Body of pancreas (tissue), 4 donors: ENCODE measurements around the gene TAAR1. TPM values are rescaled to one million over a fixed set of nuclear protein-coding genes. Genes with fewer than 3 reads are reported as not detected.
"Not testable (repeated sequence)": the region's sequence is repeated elsewhere in the genome, so short reads cannot be mapped to it uniquely, and the experiment has no call there.

Experiments
- ATAC-seq: fragments of 150-250 bp; one replicate; pipeline ENCODE4 v1.9.1; 2016
- DNase-seq, 4 donors: peaks; one replicate each; pipeline ENCODE4 v3.0.0-alpha.2; 2019
- H3K27ac ChIP-seq, 4 donors: fragments of 200-600 bp; sonication (generic); 1 replicate in 3 of 4; 2 replicates in 1 of 4; pipeline versions ENCODE4 v1.5.1 to v1.6.1; 2016 to 2019; ENCODE audit warnings: mild to moderate bottlenecking in 1 of 4, mixed read lengths in 1 of 4, moderate library complexity in 1 of 4
- H3K27me3 ChIP-seq, 2 donors: fragments of 200-600 bp; sonication (generic); one replicate each; pipeline ENCODE4 v1.6.0; 2016; ENCODE audit warnings: mild to moderate bottlenecking in 1 of 2
- H3K36me3 ChIP-seq, 2 donors: fragments of 200-600 bp; sonication (generic); replicated peaks in 1 of 2; 2 replicates each; pipeline ENCODE4 v1.5.1; 2016; ENCODE audit warnings: low read depth in 2 of 2; ENCODE audit not compliant: insufficient read depth in 1 of 2
- H3K4me1 ChIP-seq: fragments of 200-600 bp; sonication (generic); one replicate; pipeline ENCODE4 v1.6.0; 2016
- H3K4me3 ChIP-seq, 2 donors: fragments of 200-600 bp; sonication (generic); 1 replicate in 1 of 2; 2 replicates in 1 of 2; pipeline ENCODE4 v1.5.1; 2016 to 2019
- H3K9me3 ChIP-seq, 3 donors: fragments of 200-600 bp; sonication (generic); 1 replicate in 2 of 3; 2 replicates in 1 of 3; pipeline ENCODE4 v1.5.1; 2016
- POLR2A ChIP-seq, 3 donors: fragments of 450-650 bp; IDR thresholded peaks; one replicate each; pipeline ENCODE4 v1.6.1; 2016; ENCODE audit warnings: antibody characterized with exemption in 3 of 3, mild to moderate bottlenecking in 2 of 3
- WGBS, 2 donors: methylation state at CpG; one replicate each; pipeline ENCODE4 v1.1.5; 2017; 5-methylcytosine and 5-hydroxymethylcytosine counted together
- intact Hi-C: fragments of 100-400 bp; cut with DNase I; formaldehyde crosslinking; loops from one replicate; pipeline ENCODE4 v1.15.1; 2023
- total RNA-seq, 2 donors: library from RNA; depleted of rRNA; stranded (reverse); fragments of >200 nt; gene quantifications; one replicate each; pipeline ENCODE4 v1.1.0, GENCODE V29; 2016
- TF ChIP-seq, protein P1 (sequence below), 7 experiments: fragments of 450-650 bp in 4 of 7; fragments of 200-600 bp in 3 of 7; sonication (generic) in 3 of 7; IDR thresholded peaks; one replicate each; pipeline ENCODE4 v1.5.1; 2016 to 2019; ENCODE audit warnings: antibody characterized with exemption in 7 of 7

The TAAR1 gene
- total RNA-seq, 2 donors from 2014 or later: not detected

GRCh38 chr6:132650429-132650828 is 8.6 kb downstream of the TAAR1 start:
- DNase-seq (no peak), ATAC-seq (no peak)
- Histone ChIP-seq H3K27ac (no peak overlapping the region), H3K36me3 (no peaks in the 10 kb centered on the region), H3K27me3 (no peaks in the 10 kb centered on the region), H3K4me1 (peaks cover 11% of the 10 kb centered on the region), H3K9me3 (no peaks in the 10 kb centered on the region), H3K4me3 (no peak overlapping the region)
- WGBS, 2 donors: 89 to 91% methylated on average over 1 of the region's 1 CpG
- intact Hi-C loops: no loop called here
- TF ChIP-seq POLR2A (IDR thresholded peaks at IDR 0.05): no peak
- TF ChIP-seq, protein P1, sequence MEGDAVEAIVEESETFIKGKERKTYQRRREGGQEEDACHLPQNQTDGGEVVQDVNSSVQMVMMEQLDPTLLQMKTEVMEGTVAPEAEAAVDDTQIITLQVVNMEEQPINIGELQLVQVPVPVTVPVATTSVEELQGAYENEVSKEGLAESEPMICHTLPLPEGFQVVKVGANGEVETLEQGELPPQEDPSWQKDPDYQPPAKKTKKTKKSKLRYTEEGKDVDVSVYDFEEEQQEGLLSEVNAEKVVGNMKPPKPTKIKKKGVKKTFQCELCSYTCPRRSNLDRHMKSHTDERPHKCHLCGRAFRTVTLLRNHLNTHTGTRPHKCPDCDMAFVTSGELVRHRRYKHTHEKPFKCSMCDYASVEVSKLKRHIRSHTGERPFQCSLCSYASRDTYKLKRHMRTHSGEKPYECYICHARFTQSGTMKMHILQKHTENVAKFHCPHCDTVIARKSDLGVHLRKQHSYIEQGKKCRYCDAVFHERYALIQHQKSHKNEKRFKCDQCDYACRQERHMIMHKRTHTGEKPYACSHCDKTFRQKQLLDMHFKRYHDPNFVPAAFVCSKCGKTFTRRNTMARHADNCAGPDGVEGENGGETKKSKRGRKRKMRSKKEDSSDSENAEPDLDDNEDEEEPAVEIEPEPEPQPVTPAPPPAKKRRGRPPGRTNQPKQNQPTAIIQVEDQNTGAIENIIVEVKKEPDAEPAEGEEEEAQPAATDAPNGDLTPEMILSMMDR (IDR thresholded peaks at IDR 0.05): no peak

DNA sequence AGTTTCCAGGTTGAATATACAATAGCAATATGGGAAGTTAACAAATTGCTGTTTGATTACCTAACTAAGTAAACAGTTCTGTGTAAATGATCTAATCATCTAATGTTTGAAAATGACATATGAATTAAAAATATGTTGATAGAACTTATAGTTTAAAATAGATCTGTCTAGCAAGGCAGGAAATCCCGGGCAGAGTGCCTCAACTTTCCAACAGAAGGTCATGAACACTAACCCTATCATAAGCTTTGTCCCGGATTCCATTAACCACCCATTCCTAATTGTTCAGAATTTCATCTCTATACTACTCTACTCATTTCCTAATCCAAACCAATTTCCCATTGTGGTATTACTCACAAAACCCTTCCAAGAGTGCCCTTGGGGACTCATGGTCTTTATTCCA is 10.2 kb downstream of the TAAR1 start:
- 26 to 27% methylated on average over 2 of the region's 2 CpGs for WGBS, 2 donors
- peak in 1 of 4 donors; percentile 16 for DNase-seq

GRCh38 chr6:132648356-132648755 is 10.6 kb downstream of the TAAR1 start:
- no peaks in the 10 kb centered on the region for H3K27me3 ChIP-seq
- WGBS, 2 donors: 30 to 35% methylated on average over 2 of the region's 2 CpGs
- no peak for ATAC-seq
- H3K4me3 ChIP-seq: no peak overlapping the region
- peak overlapping the region in 1 of 4 donors; percentile 33 for H3K27ac ChIP-seq
- no peaks in the 10 kb centered on the region for H3K9me3 ChIP-seq
- intact Hi-C loops: no loop called here
- peaks cover 11% of the 10 kb centered on the region for H3K4me1 ChIP-seq
- DNase-seq: no peak
- TF ChIP-seq, protein P1 (IDR thresholded peaks at IDR 0.05): no peak
- TF ChIP-seq POLR2A (IDR thresholded peaks at IDR 0.05): no peak
- H3K36me3 ChIP-seq: no peaks in the 10 kb centered on the region

More for the DNA sequence above, 10.2 kb downstream of the TAAR1 start:
- peak; percentile 45 for ATAC-seq
- Histone ChIP-seq H3K27ac (peak overlapping the region in 1 of 4 donors; percentile 33), H3K27me3 (no peaks in the 10 kb centered on the region), H3K4me3 (no peak overlapping the region), H3K4me1 (peaks cover 11% of the 10 kb centered on the region), H3K36me3 (no peaks in the 10 kb centered on the region), H3K9me3 (no peaks in the 10 kb centered on the region)
- intact Hi-C loops: no loop called here
- no peak for TF ChIP-seq POLR2A (IDR thresholded peaks at IDR 0.05)

DNA sequence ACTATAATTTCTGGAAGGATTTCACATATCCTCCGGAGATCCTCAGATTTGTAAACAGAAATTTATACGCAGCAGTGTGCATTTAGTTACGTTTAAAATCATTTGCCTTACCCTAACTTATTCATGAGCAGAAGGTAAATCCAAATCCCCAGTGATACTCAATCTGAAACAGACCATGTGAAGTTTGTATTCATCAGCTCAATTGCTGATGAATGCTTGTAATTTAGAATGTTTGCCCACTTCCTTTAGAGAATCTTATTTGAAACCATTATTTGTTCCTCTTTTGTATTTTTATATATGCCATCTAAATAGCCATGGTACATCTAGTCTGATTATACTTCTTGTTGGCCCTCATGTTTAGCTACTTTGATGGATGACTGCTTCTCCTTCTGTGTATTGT is 15.4 kb downstream of the TAAR1 start:
- Histone ChIP-seq H3K4me1 (peaks cover 4% of the 10 kb centered on the region), H3K27ac (no peak overlapping the region), H3K27me3 (no peaks in the 10 kb centered on the region), H3K9me3 (no peaks in the 10 kb centered on the region), H3K4me3 (no peak overlapping the region), H3K36me3 (no peaks in the 10 kb centered on the region)
- DNase-seq (no peak), ATAC-seq (no peak)
- intact Hi-C loops: no loop called here
- 89 to 91% methylated on average over 3 of the region's 3 CpGs for WGBS, 2 donors
- no peak for TF ChIP-seq POLR2A (IDR thresholded peaks at IDR 0.05)
- TF ChIP-seq, protein P1 (IDR thresholded peaks at IDR 0.05): no peak

DNA sequence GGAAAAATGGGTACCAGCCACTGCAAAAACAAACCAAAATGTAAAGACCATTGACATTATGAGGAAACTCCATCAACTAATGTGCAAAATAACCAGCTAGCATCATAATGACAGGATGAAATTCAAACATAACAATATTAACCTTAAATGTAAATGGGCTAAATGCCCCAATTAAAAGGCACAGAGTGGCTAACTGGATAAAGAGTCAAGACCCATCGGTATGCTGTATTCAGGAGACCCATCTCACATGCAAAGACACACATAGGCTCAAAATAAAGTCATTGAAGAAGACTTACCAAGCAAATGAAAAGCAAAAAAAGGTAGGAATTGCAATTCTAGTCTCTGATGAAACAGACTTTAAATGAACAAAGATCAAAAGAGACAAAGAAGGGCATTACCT is 21.8 kb downstream of the TAAR1 start:
- ATAC-seq, H3K9me3 ChIP-seq, H3K36me3 ChIP-seq, H3K27me3 ChIP-seq, H3K4me3 ChIP-seq, H3K4me1 ChIP-seq, H3K27ac ChIP-seq, intact Hi-C loops, DNase-seq: not testable (repeated sequence)
- WGBS, 2 donors: 88 to 100% methylated on average over 1 of the region's 1 CpG

- intact Hi-C loops, H3K36me3 ChIP-seq, H3K4me1 ChIP-seq, H3K27me3 ChIP-seq, H3K4me3 ChIP-seq, DNase-seq, ATAC-seq, H3K9me3 ChIP-seq, H3K27ac ChIP-seq: not testable (repeated sequence)
- WGBS, 2 donors: 80 to 82% methylated on average over 3 of the region's 3 CpGs
Measured at GRCh38 chr6:132635906-132636305, 23.1 kb downstream of the TAAR1 start.

DNA sequence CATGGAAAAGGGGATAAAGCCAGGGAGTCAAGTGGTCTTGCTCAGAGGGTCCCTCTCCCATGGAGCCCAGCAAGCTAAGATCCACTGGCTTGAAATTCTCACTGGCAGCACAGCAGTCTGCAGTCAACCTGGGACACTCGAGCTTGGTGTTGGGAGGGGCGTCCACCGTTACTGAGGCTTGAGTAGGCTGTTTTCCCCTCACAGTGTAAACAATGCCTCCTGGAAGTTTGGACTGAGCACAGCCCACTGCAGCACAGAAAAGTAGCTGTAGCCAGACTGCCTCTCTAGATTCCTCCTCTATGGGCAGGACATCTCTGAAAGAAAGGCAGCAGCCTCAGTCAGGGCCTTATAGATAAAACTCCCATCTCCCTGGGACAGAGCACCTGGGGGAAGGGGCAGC is 23.7 kb downstream of the TAAR1 start:
- intact Hi-C loops, ATAC-seq: not testable (repeated sequence)
- WGBS, 2 donors: 39 to 48% methylated on average over 3 of the region's 3 CpGs

More for the DNA sequence above, 23.7 kb downstream of the TAAR1 start:
- H3K27ac ChIP-seq, H3K36me3 ChIP-seq, H3K4me3 ChIP-seq, DNase-seq, H3K27me3 ChIP-seq, H3K4me1 ChIP-seq, H3K9me3 ChIP-seq: not testable (repeated sequence)
